Mucosa of descending colon (tissue), 3 donors: Measurements from ENCODE around the gene MRPS24. TPM values are rescaled to one million over a fixed set of nuclear protein-coding genes. Genes with fewer than 3 reads are reported as not detected.
A peak's percentile ranks its signal among the peaks of the same experiment; 100 is the strongest.

Source experiments
- ATAC-seq: fragments of 200-7000 bp; cut with Tn5 transposase; one replicate; pipeline ENCODE4 v1.9.1; 2020; ENCODE audit warnings: mild to moderate bottlenecking, moderate library complexity
- DNase-seq, 3 donors: peaks; one replicate each; pipeline ENCODE4 v3.0.0-alpha.2; 2020
- H3K36me3 ChIP-seq: fragments of 200-600 bp; one replicate; pipeline ENCODE4 v1.8.0; 2021; ENCODE audit warnings: low read depth, mild to moderate bottlenecking
- H3K4me1 ChIP-seq: fragments of 200-600 bp; one replicate; pipeline ENCODE4 v1.8.0; 2021; ENCODE audit warnings: low read depth, mild to moderate bottlenecking
- H3K4me3 ChIP-seq: fragments of 200-600 bp; one replicate; pipeline ENCODE4 v1.8.0; 2021; ENCODE audit warnings: mild to moderate bottlenecking
- H3K9me3 ChIP-seq: fragments of 200-600 bp; one replicate; pipeline ENCODE4 v1.8.0; 2021; ENCODE audit warnings: mild to moderate bottlenecking
- CTCF ChIP-seq: fragments of 200-600 bp; IDR thresholded peaks from one replicate; pipeline ENCODE4 v1.8.0; 2022; ENCODE audit warnings: antibody characterized with exemption, mild to moderate bottlenecking
- intact Hi-C, 2 donors: fragments of 100-400 bp; cut with DNase I in 1 of 2; cut with micrococcal nuclease in 1 of 2; formaldehyde crosslinking; loops; one replicate each; pipeline versions ENCODE4 v1.11.0 to v1.11.1; 2022; cut with DNase I, micrococcal nuclease
- total RNA-seq, 3 donors: library from RNA; stranded (reverse); fragmentation: NEBNext Ultra II Directional in 2 of 3; extraction: Animal tissue kit (Norgen Biotek cat#: 25700) in 2 of 3; gene quantifications; one replicate each; pipeline versions ENCODE4 v1.2.1 to v1.2.4, GENCODE V29; 2021 to 2023
- donor health status: DM: no; HTN: no; CAD: no; lungs with moderate emphysema.
- donor health status: DM: no; HTN: no; CAD: no.
- donor health status: DM: no; HTN: yes; CAD: no.

Gene MRPS24
- total RNA-seq, 3 donors from 2014 or later, result 86.4 to 93.1 (median 90.2) TPM

- Histone ChIP-seq H3K4me3 (no peak overlapping the region), H3K4me1 (peaks cover 20% of the 10 kb centered on the region), H3K9me3 (no peaks in the 10 kb centered on the region), H3K36me3 (no peaks in the 10 kb centered on the region)
- DNase-seq (no peak), ATAC-seq (no peak)
- TF ChIP-seq CTCF, result no peak
- intact Hi-C loops, result no loop called here
Observed at GRCh38 chr7:43870316-43870715, 999 bp upstream of the MRPS24 start.

GRCh38 chr7:43869867-43870240 lies 537 bp upstream of the MRPS24 start:
- DNase-seq (peak in 1 of 3 donors; percentile 25), ATAC-seq (no peak)
- no peak for TF ChIP-seq CTCF
- H3K4me3 ChIP-seq, result peak overlapping the region; percentile 57
- no peaks in the 10 kb centered on the region for H3K36me3 ChIP-seq
- H3K9me3 ChIP-seq, result no peaks in the 10 kb centered on the region
- peaks cover 20% of the 10 kb centered on the region for H3K4me1 ChIP-seq
- intact Hi-C loops, result no loop called here

GRCh38 chr7:43868681-43869005 lies 674 bp downstream of the MRPS24 start:
- peak; percentile 3 for ATAC-seq
- no peaks in the 10 kb centered on the region for H3K36me3 ChIP-seq
- no peak for TF ChIP-seq CTCF

GRCh38 chr7:43868181-43868580 lies 1.1 kb downstream of the MRPS24 start:
- Histone ChIP-seq H3K4me1 (peaks cover 18% of the 10 kb centered on the region), H3K9me3 (no peaks in the 10 kb centered on the region), H3K4me3 (no peak overlapping the region), H3K36me3 (no peaks in the 10 kb centered on the region)
- DNase-seq (peak in 1 of 3 donors; percentile 33), ATAC-seq (no peak)
- intact Hi-C loops, result no loop called here
- no peak for TF ChIP-seq CTCF

More at GRCh38 chr7:43868681-43869005, 674 bp downstream of the MRPS24 start:
- Histone ChIP-seq H3K4me1 (peaks cover 20% of the 10 kb centered on the region), H3K4me3 (peak overlapping the region; percentile 57), H3K9me3 (no peaks in the 10 kb centered on the region)
- intact Hi-C loops, result no loop called here
- DNase-seq, result no peak

- no peaks in the 10 kb centered on the region for H3K36me3 ChIP-seq
- intact Hi-C loops, result no loop called here
- ATAC-seq (no peak), DNase-seq (no peak)
- no peak for TF ChIP-seq CTCF
- H3K9me3 ChIP-seq, result no peaks in the 10 kb centered on the region
- no peak overlapping the region for H3K4me3 ChIP-seq
- H3K4me1 ChIP-seq, result peaks cover 6% of the 10 kb centered on the region
Observed at GRCh38 chr7:43865277-43865676, 4.0 kb downstream of the MRPS24 start.

GRCh38 chr7:43864126-43864525 lies 5.2 kb downstream of the MRPS24 start:
- DNase-seq (no peak), ATAC-seq (no peak)
- no peak overlapping the region for H3K4me3 ChIP-seq
- TF ChIP-seq CTCF, result no peak
- peaks cover 6% of the 10 kb centered on the region for H3K4me1 ChIP-seq
- intact Hi-C loops, result no loop called here
- no peaks in the 10 kb centered on the region for H3K36me3 ChIP-seq
- no peaks in the 10 kb centered on the region for H3K9me3 ChIP-seq
